ENCODE results near the gene LACTB. TPM values are rescaled to one million over a fixed set of nuclear protein-coding genes. Genes with fewer than 3 reads are reported as not detected.

Gene LACTB
- total RNA-seq, 4 donors from 2014 or later: 15.6 to 20.8 (median 17.3) TPM

DNA sequence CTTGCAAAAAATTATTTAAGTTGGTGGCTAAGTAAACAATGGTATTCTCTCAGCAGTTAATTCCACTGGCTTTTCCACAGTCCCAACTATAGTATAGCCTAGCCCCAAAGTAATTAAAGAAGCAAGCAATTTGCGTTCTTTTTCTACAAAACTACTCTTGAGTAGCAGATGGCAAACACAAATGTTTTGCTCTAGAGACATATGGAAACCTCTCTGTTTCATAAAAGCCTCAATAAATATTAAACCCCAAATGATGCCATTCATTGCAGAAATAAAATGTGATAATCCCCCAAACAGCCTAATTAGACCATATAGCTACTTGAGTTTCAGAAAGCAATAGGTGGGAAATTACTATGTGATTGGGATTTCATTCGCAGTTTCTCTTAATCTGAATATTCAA, 59.1 kb downstream of the LACTB start:
- TF ChIP-seq POLR2AphosphoS5 (IDR thresholded peaks at IDR 0.05) (no peak), EP300 (IDR thresholded peaks at IDR 0.05) (no peak), POLR2A (IDR thresholded peaks at IDR 0.05) (no peak)
- TF ChIP-seq, protein P1, sequence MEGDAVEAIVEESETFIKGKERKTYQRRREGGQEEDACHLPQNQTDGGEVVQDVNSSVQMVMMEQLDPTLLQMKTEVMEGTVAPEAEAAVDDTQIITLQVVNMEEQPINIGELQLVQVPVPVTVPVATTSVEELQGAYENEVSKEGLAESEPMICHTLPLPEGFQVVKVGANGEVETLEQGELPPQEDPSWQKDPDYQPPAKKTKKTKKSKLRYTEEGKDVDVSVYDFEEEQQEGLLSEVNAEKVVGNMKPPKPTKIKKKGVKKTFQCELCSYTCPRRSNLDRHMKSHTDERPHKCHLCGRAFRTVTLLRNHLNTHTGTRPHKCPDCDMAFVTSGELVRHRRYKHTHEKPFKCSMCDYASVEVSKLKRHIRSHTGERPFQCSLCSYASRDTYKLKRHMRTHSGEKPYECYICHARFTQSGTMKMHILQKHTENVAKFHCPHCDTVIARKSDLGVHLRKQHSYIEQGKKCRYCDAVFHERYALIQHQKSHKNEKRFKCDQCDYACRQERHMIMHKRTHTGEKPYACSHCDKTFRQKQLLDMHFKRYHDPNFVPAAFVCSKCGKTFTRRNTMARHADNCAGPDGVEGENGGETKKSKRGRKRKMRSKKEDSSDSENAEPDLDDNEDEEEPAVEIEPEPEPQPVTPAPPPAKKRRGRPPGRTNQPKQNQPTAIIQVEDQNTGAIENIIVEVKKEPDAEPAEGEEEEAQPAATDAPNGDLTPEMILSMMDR (IDR thresholded peaks at IDR 0.05): no peak
- H3K36me3 ChIP-seq: no peaks in the 10 kb centered on the region
- no peaks in the 10 kb centered on the region for H3K9me3 ChIP-seq
- H3K4me3 ChIP-seq: no peak overlapping the region
- 94 to 95% methylated on average over 2 of the region's 2 CpGs for WGBS, 2 donors (ENCODE audit: low coverage in 1 of 2)
- H3K4me1 ChIP-seq: no peaks in the 10 kb centered on the region
- H3K27me3 ChIP-seq: no peaks in the 10 kb centered on the region
- H3K27ac ChIP-seq: no peak overlapping the region
- no peak for ATAC-seq

DNA sequence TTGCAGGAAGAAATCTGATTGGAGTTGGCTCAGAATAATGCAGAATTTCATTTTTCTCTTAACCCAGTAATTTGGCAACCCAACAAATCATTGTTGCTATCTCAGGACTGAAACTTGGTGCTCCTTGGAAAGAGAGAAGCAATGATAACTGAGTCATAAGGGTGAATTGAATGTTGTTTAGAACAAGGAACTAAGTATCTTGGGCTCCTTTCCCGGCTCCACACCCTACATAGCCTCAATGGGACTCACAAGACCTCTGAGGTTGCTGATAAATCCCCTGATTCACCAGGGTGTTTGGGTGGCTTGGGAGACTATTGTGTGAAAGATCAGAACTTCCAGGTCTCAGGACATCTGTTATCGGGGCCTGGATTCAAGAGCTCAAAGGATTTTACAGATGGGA, 60.0 kb downstream of the LACTB start:
- no peak for TF ChIP-seq EP300 (IDR thresholded peaks at IDR 0.05)
- no peak for TF ChIP-seq POLR2AphosphoS5 (IDR thresholded peaks at IDR 0.05)
- no peak for TF ChIP-seq POLR2A (IDR thresholded peaks at IDR 0.05)
- TF ChIP-seq, protein P1 (IDR thresholded peaks at IDR 0.05): no peak
- H3K27me3 ChIP-seq: no peaks in the 10 kb centered on the region
- WGBS, 2 donors (ENCODE audit: low coverage in 1 of 2): 83 to 89% methylated on average over 1 to 2 of the region's 2 CpGs
- no peaks in the 10 kb centered on the region for H3K4me1 ChIP-seq
- no peaks in the 10 kb centered on the region for H3K9me3 ChIP-seq
- ATAC-seq: no peak
- H3K36me3 ChIP-seq: no peaks in the 10 kb centered on the region
- no peak overlapping the region for H3K27ac ChIP-seq
- no peak overlapping the region for H3K4me3 ChIP-seq

DNA sequence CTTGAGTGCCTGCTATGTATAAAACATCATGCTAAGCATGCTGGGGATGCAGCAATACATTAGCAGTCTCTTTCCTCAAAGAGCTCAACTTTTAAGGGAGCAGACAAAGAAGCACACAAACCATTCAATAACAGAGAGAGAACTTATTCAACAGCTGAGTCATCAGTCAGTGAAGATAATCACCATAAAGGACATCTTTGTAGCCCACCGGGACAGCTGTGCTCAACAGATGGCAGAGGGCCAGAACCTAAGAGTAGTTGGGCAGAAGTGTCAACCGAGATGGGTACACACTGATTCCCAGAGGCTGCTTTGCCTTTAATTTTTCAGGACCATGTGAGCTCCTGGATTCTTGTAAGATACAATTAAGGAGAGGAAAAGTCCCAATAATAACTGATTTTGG, 63.5 kb downstream of the LACTB start:
- no peak overlapping the region for H3K4me3 ChIP-seq
- no peak overlapping the region for H3K27ac ChIP-seq
- no peak for ATAC-seq
- WGBS, 2 donors (ENCODE audit: low coverage in 1 of 2): 33% methylated on average over 2 of the region's 2 CpGs; no CpG with 5 or more reads in 1 of the 2 donors
- peaks cover 0 to 9% (median 0%) of the 10 kb centered on the region in 3 donors for H3K4me1 ChIP-seq
- no peaks in the 10 kb centered on the region for H3K9me3 ChIP-seq
- no peaks in the 10 kb centered on the region for H3K36me3 ChIP-seq
- no peaks in the 10 kb centered on the region for H3K27me3 ChIP-seq
- TF ChIP-seq, protein P1 (IDR thresholded peaks at IDR 0.05): no peak
- TF ChIP-seq POLR2AphosphoS5 (IDR thresholded peaks at IDR 0.05) (no peak), POLR2A (IDR thresholded peaks at IDR 0.05) (no peak), EP300 (IDR thresholded peaks at IDR 0.05) (no peak)

DNA sequence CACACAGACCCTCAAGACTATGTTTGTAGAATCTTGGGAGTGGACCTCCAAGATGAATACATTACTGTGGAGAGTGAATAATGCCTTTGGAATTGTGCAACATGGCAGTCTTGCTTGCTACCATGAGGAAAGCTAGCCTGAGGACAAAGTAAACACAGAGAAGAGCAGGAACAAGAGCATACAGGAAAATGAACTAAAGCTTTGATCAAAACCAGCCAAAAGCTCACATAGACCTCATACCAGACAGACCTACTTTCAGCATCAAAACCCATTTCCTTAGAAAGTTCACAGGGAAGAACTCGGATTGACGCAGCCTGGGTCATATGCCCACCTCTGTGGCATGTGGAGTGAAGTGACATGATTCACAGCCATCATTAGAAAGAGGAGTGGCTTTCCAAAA, 64.4 kb downstream of the LACTB start:
- no peak overlapping the region for H3K4me3 ChIP-seq
- TF ChIP-seq, protein P1 (IDR thresholded peaks at IDR 0.05): no peak
- ATAC-seq: no peak
- no peaks in the 10 kb centered on the region for H3K9me3 ChIP-seq
- H3K27me3 ChIP-seq: no peaks in the 10 kb centered on the region
- H3K27ac ChIP-seq: no peak overlapping the region
- peaks cover 0 to 17% (median 0%) of the 10 kb centered on the region in 3 donors for H3K4me1 ChIP-seq
- no peaks in the 10 kb centered on the region for H3K36me3 ChIP-seq
- 71% methylated on average over 2 of the region's 2 CpGs; no CpG with 5 or more reads in 1 of the 2 donors for WGBS, 2 donors (ENCODE audit: low coverage in 1 of 2)

DNA sequence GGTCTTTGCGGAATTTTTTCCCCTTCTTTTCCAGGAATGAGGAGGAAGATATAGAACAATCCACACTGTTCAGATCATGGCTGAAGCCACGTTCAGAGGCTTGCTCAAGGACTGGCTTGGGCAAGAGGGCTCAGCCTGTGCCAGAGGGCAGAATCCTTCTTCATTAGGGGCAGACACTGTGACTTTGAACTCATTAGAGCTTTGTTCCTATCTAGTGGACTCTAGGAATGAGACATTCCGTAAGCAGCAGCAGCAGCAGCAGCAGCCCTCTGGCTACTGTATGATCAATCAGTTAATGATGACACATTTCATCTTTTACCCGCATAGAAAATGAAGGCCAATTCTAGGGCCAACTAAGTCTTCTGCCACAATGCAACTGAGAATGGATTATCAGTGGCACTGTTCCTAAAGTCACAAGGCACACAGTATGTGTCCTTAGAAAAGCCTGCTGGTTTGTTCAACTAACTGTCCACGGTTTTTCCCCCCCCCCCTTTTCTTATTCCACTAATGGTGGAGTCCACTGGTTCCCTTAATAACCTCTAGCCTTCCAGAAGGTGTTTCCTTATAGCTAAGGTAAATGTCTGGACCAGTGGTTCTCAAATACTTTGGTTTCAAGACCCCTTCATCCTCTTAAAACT, 66.0 kb downstream of the LACTB start:
- ATAC-seq: no peak
- Histone ChIP-seq H3K27ac (no peak overlapping the region), H3K9me3 (no peaks in the 10 kb centered on the region), H3K4me1 (peaks cover 0 to 34% (median 0%) of the 10 kb centered on the region in 3 donors), H3K27me3 (no peaks in the 10 kb centered on the region), H3K36me3 (no peaks in the 10 kb centered on the region), H3K4me3 (no peak overlapping the region)
- WGBS, 2 donors (ENCODE audit: low coverage in 1 of 2): 85 to 86% methylated on average over 2 to 3 of the region's 5 CpGs
- TF ChIP-seq, protein P1 (IDR thresholded peaks at IDR 0.05): no peak
- TF ChIP-seq POLR2AphosphoS5 (IDR thresholded peaks at IDR 0.05): no peak
- TF ChIP-seq POLR2A (IDR thresholded peaks at IDR 0.05): no peak
- no peak for TF ChIP-seq EP300 (IDR thresholded peaks at IDR 0.05)

Data from gastroesophageal sphincter (tissue), 4 donors.